ENCODE results near the gene SLAIN2.

SLAIN2 gene

DNA sequence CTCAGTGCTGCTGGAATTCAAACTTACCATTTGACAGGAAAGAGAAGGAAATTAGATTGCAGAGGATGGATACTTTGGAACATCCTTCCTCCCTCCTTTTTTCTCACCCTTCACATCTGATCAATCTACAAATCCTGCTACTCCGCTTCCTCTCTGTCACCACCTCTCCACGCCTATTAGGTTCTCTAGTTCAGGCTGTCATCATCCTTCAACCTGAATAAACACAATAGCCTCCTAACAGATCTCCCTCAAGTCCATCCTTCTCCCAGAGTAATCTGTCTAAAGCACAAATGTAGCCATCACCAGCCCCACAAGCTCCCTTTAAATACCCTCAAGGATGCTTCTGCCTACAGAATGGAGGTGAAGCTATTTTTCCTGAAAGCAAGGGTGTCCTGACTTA lies 20.0 kb upstream of the SLAIN2 start:
- H2AFZ ChIP-seq (ENCODE audit: low read depth) = no peak overlapping the region
- H3K27me3 ChIP-seq (ENCODE audit: insufficient read depth, low read depth) = no peaks in the 10 kb centered on the region
- no peaks in the 10 kb centered on the region for H3K36me3 ChIP-seq (ENCODE audit: insufficient read depth)
- H3K4me1 ChIP-seq (ENCODE audit: low read depth, poor library complexity, severe bottlenecking) = no peaks in the 10 kb centered on the region
- H3K27ac ChIP-seq = no peak overlapping the region
- no peak overlapping the region for H3K9ac ChIP-seq
- H3K4me2 ChIP-seq = no peak overlapping the region
- H3K4me3 ChIP-seq (IDR thresholded peaks at IDR 0.05; ENCODE audit: insufficient read depth, low read depth, low read length) = no peak overlapping the region
- no peaks in the 10 kb centered on the region for H4K20me1 ChIP-seq (ENCODE audit: insufficient read depth)
- TF ChIP-seq, protein P1, sequence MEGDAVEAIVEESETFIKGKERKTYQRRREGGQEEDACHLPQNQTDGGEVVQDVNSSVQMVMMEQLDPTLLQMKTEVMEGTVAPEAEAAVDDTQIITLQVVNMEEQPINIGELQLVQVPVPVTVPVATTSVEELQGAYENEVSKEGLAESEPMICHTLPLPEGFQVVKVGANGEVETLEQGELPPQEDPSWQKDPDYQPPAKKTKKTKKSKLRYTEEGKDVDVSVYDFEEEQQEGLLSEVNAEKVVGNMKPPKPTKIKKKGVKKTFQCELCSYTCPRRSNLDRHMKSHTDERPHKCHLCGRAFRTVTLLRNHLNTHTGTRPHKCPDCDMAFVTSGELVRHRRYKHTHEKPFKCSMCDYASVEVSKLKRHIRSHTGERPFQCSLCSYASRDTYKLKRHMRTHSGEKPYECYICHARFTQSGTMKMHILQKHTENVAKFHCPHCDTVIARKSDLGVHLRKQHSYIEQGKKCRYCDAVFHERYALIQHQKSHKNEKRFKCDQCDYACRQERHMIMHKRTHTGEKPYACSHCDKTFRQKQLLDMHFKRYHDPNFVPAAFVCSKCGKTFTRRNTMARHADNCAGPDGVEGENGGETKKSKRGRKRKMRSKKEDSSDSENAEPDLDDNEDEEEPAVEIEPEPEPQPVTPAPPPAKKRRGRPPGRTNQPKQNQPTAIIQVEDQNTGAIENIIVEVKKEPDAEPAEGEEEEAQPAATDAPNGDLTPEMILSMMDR (conservative IDR thresholded peaks at IDR 0.05; ENCODE audit: low read depth, low read length) = no peak
- no peaks in the 10 kb centered on the region for H3K79me2 ChIP-seq (ENCODE audit: insufficient read depth, low read depth)

GRCh38 chr4:48322063-48322462 lies 19.3 kb upstream of the SLAIN2 start:
- H3K79me2 ChIP-seq (ENCODE audit: insufficient read depth, low read depth) = no peaks in the 10 kb centered on the region
- H3K36me3 ChIP-seq (ENCODE audit: insufficient read depth) = no peaks in the 10 kb centered on the region
- H3K4me2 ChIP-seq = no peak overlapping the region
- H3K27ac ChIP-seq = no peak overlapping the region
- H3K27me3 ChIP-seq (ENCODE audit: insufficient read depth, low read depth) = no peaks in the 10 kb centered on the region
- H2AFZ ChIP-seq (ENCODE audit: low read depth) = no peak overlapping the region
- no peaks in the 10 kb centered on the region for H3K4me1 ChIP-seq (ENCODE audit: low read depth, poor library complexity, severe bottlenecking)
- no peak overlapping the region for H3K4me3 ChIP-seq (IDR thresholded peaks at IDR 0.05; ENCODE audit: insufficient read depth, low read depth, low read length)
- no peak overlapping the region for H3K9ac ChIP-seq
- TF ChIP-seq, protein P1 (conservative IDR thresholded peaks at IDR 0.05; ENCODE audit: low read depth, low read length) = no peak
- no peaks in the 10 kb centered on the region for H4K20me1 ChIP-seq (ENCODE audit: insufficient read depth)

GRCh38 chr4:48324281-48324680 lies 17.0 kb upstream of the SLAIN2 start:
- no peaks in the 10 kb centered on the region for H4K20me1 ChIP-seq (ENCODE audit: insufficient read depth)
- no peaks in the 10 kb centered on the region for H3K27me3 ChIP-seq (ENCODE audit: insufficient read depth, low read depth)
- H3K79me2 ChIP-seq (ENCODE audit: insufficient read depth, low read depth) = no peaks in the 10 kb centered on the region
- H3K27ac ChIP-seq = no peak overlapping the region
- H3K9ac ChIP-seq = no peak overlapping the region
- TF ChIP-seq, protein P1 (conservative IDR thresholded peaks at IDR 0.05; ENCODE audit: low read depth, low read length) = no peak
- H3K36me3 ChIP-seq (ENCODE audit: insufficient read depth) = no peaks in the 10 kb centered on the region
- H2AFZ ChIP-seq (ENCODE audit: low read depth) = no peak overlapping the region
- H3K4me1 ChIP-seq (ENCODE audit: low read depth, poor library complexity, severe bottlenecking) = no peaks in the 10 kb centered on the region
- H3K4me3 ChIP-seq (IDR thresholded peaks at IDR 0.05; ENCODE audit: insufficient read depth, low read depth, low read length) = no peak overlapping the region
- H3K4me2 ChIP-seq = no peak overlapping the region

- no peak overlapping the region for H3K27ac ChIP-seq
- no peaks in the 10 kb centered on the region for H3K27me3 ChIP-seq (ENCODE audit: insufficient read depth, low read depth)
- H3K36me3 ChIP-seq (ENCODE audit: insufficient read depth) = no peaks in the 10 kb centered on the region
- TF ChIP-seq, protein P1 (conservative IDR thresholded peaks at IDR 0.05; ENCODE audit: low read depth, low read length) = no peak
- no peak overlapping the region for H2AFZ ChIP-seq (ENCODE audit: low read depth)
- no peak overlapping the region for H3K4me2 ChIP-seq
- no peaks in the 10 kb centered on the region for H4K20me1 ChIP-seq (ENCODE audit: insufficient read depth)
- H3K4me3 ChIP-seq (IDR thresholded peaks at IDR 0.05; ENCODE audit: insufficient read depth, low read depth, low read length) = no peak overlapping the region
- no peak overlapping the region for H3K9ac ChIP-seq
- H3K79me2 ChIP-seq (ENCODE audit: insufficient read depth, low read depth) = no peaks in the 10 kb centered on the region
- no peaks in the 10 kb centered on the region for H3K4me1 ChIP-seq (ENCODE audit: low read depth, poor library complexity, severe bottlenecking)
These were observed 12.1 kb upstream of the SLAIN2 start for GRCh38 chr4:48329193-48329592.

Data from KMS-11 (cell line).